Measurements from ENCODE around the gene ZNF423.
"Not testable (repeated sequence)": the region's sequence is repeated elsewhere in the genome, so short reads cannot be mapped to it uniquely, and the experiment has no call there.

ZNF423 gene

DNA sequence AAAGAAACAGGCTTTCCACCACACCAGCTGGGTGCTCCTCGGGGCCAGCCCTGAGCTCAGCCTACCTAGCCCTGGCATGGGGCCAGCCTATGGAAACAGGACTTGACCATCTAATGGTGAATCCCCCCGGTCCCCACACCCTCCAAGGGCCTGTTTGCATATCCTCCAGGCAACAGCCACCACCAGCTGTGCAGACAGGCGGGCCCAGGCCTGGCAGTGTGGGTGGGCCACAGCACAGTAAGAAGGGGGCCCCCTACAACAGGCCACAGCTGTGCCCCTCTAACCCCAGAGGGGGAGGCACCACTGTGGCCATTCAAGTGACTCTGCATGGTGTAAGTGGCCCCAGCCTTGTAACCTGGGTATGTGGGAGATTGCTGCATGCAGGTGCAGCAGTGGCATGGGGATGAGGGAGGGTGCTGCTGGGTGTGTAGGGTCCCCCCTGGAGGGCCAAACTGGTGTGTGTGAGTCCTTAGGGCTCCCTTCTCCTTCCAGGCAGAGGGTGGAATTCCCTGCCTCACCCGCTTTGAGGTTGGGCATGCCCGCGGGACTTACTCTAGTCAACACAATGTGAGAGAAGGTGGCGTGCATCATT lies 334.1 kb downstream of the ZNF423 start:
- no peak for FAIRE-seq

DNA sequence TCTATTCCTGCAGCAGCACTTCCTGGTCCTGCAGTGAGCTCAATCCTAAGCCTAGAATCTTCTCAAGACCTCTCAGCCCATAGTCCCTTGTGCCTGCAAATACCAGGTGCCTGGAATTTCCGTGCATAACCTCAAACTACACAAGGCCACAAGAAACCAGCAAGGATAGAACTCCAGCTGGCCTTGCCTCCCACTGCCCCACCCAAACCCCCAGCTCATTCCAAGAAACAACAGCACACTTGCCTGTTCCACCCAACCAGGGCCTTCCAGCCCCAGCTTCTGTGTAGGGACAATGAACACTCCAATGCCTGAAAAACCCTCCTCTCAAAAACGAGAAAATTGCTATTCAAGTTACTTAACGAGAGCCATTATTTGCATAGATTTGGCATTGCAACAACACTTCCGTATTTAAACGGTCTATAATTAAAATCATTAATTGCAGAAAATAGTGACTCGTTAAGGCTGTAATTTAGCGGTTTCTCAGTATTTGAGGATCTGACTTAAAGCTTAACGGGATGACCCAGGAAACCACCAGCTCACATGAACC lies 335.3 kb downstream of the ZNF423 start:
- FAIRE-seq: no peak

DNA sequence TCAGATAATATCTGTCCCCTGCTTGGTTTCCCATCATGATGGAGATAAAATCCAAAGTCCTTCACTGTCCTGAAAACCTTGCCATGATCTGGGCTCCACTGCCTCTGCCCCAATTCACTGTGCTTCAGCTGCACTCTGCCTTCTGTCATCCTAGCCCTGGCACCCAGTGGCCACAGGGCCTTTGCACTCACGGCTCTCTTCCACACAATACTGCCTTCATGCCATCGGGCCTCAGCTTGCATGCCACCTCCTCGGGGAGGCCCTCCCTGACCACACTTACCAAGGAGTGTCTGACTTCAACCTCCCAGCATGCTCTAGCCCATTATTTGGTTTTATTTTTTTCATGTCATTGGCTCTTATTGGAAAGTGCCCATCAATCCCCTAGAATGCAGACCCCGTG lies 336.2 kb downstream of the ZNF423 start:
- no peak for FAIRE-seq

DNA sequence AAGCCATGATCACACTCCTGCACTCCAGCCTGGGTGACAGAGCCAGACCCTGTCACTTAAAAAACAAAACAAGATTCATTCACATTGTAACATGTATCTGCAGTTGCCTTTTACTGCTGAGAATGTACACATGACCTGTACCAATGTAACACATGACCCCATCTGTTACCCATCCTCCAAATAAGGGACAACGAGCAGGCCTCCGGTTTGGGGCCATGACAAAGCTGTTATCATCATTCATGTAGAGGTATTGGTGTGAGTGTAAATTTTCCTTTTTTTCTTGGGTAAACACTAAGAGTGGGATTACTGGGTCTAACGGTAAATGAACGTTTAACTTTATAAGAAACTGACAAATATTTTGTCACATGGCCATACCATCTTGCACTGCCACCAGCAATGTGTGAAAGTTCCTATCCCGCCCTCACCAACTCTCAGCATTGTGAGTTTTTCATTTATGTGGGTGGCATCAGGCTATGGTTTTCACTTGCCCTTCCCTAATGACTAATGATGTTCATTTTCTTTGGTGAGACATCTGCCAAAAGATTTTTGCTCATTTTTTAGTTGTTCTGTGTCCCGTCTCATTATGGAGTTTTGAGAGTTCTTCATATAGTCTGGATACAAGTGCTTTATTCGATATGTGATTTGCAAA lies 336.8 kb downstream of the ZNF423 start:
- no peak for FAIRE-seq

DNA sequence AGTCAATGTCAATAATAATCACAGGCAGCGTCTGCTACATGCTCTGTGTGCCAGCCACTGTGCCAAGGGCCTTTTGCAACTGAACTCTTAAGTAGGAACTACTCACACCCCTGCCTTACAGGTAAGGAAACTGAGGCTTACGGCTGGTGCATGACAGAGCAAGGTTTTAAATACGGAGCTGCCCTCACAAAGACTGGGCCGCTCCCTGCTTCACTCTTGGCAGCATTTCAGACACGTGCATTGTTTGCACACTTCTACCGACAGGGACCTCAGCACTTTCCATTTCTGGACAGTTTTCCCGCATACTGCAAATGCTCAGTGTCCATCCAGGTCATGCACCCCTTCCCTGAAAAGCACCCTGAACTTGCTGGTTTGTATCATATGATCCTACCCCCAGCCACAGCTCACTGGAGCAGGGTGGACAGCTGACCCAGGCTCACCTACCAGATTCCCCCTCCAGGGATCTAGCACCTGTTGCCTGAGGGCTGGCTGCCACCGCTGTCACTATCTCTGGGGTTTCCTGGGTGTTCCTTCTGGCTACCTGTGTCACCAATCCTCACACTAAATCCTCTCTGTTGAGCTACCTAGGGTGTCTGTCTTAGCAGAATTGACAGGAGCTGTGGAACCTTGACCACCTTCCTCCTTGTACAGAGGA lies 339.4 kb downstream of the ZNF423 start:
- no peak for FAIRE-seq

DNA sequence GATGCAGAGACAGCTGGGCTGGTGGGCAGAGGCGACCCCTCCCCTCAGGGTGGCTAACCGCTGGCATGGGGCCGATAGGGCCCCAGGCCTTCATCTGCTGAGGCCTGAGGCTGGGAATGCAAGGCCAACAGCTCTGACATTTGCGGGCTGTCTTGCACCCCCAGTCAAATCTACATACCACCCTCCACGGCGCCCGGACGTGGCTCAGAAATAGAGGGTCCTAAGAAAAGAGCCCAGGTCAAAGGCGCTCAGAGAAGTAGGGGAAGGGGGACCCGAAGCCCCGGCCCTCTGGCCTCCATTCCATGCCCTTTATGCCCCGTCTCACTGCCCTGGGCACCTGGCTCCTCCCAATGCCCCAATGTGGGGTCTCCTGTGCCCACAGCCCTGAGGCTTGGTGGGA lies 340.1 kb downstream of the ZNF423 start:
- no peak for FAIRE-seq

DNA sequence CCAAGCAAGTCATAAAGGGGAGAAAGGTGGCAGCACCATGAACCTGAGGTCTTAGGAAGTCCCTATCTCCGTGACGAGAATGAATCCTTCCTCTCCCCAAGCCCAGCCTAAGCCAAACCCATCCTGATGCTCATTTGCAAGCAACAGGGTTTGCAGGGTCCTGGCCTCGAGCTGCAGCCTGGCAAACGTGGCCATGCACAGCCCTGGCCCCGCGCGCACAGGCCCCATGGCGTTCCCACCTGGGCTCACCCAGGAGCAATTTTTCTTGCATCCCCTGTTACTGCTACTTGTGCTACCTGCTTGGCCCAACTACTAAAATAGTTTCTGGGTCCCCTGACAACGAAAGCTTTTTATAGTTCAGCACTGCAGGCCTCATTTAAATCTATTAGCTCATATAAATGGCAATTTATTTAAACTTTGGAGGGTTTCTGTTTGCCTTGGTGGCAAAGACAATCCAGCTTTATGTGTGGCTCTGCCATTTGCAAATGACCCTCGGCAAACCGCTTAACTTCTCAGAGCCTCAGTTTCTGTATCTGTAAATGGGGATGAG lies 340.8 kb downstream of the ZNF423 start:
- FAIRE-seq: no peak

DNA sequence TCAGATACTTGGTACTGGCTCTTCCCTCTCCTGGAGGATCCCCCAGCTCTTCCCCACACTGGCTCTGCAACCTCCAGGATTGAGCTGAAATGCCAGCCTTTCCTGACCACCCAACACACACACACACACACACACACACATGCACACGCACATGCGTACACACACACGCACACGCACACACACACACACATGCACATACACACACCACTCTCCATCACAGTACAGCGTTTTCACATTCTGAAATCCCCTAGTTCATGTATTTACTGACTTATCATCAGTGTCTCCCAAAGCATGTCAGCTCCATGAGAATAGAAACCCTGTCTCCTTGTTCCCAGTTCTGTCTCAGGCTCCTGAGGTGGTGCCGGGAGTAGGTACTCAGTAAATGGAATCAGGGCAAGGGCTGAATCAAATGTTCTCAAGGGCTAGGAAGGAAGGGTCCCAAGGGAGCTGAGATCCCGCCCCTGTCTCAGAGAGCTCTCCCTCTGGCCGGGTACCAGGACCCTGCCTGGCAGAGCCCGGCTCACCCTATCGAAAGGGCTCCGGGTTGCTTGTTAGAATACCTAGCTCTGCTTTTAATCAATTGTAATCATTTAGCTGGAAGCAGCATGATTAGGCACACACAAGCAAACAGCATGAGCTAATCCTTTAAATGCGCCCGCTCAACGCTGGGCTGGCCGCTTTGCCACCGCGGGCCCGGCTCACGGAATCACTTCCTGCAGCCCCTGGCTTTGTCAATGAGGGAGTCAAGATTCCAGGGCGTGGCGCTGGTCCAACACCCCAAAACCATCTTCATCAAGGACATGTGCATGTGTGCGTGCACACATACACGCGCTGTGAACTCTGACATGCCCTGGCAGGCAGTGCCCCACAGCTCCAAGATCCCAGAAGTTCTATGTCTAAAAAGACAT lies 341.6 kb downstream of the ZNF423 start:
- FAIRE-seq: no peak

DNA sequence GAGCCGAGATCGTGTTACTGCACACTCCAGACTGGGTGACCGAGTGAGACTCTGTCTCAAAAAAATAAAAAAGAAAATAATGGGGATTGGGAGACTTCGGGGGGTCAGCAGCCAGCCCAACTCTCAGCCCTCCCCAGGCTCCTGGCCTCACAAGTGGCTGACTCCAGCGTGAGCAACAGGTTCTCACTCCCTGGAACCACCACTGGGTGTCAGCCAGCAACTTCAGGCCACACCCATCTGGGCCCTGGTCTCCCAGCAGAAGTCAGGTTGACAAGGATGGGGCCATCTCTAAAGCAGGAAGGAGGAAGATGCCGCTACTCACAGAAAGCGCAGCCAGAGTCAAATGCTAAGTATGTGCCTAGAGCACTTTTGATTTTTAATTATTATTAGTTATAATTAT lies 342.9 kb downstream of the ZNF423 start:
- no peak for FAIRE-seq

DNA sequence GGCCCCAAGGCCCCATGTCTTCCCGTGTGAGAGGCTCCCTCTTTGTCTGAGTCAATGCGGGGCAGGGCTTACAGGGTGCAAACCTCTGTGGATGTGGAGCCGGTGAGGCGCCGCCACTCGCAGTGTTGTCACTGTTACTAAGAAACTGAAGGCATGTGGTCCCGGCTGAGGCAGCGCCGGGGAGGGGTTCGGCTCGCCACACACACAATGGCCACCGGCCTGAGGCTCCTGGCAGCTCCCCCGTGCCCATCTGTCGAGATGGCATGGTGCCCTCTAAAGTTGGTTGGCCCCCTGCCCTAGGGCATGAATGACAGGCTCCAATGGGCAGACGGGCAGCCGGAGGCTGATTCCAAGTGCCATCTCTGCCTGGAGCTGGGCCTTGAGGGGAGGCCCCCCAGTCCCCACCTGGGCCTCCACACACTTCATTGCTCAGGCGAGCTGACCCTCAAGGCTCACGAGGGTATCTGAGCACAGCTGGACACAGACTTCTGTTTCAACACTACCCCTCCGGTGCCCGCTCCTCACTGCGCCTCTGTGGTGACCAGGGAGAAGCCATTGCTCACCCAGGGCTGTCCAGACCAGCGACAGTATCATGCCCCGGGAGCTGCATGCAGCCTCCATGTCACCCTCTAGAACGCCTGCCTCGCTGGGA lies 345.1 kb downstream of the ZNF423 start:
- FAIRE-seq: no peak

DNA sequence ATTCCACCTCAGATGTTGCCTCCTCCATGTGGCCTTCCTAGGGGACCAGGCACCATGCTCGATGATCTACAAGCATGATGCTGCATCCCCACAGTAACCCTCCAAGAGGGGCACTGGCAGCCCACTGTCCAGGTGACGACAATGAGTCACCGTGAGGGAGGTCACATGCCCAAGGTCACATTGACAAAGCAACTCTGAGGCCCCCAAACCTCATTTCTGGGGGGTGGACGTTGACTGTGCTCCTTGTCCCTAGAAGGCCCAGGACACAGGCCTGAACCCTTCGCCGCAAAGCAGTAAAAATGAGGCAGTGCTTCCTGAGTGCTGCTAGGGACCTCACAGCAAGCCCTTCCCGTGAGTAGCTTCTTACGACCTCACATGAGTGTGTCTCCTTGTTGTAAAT lies 345.8 kb downstream of the ZNF423 start:
- FAIRE-seq: no peak

DNA sequence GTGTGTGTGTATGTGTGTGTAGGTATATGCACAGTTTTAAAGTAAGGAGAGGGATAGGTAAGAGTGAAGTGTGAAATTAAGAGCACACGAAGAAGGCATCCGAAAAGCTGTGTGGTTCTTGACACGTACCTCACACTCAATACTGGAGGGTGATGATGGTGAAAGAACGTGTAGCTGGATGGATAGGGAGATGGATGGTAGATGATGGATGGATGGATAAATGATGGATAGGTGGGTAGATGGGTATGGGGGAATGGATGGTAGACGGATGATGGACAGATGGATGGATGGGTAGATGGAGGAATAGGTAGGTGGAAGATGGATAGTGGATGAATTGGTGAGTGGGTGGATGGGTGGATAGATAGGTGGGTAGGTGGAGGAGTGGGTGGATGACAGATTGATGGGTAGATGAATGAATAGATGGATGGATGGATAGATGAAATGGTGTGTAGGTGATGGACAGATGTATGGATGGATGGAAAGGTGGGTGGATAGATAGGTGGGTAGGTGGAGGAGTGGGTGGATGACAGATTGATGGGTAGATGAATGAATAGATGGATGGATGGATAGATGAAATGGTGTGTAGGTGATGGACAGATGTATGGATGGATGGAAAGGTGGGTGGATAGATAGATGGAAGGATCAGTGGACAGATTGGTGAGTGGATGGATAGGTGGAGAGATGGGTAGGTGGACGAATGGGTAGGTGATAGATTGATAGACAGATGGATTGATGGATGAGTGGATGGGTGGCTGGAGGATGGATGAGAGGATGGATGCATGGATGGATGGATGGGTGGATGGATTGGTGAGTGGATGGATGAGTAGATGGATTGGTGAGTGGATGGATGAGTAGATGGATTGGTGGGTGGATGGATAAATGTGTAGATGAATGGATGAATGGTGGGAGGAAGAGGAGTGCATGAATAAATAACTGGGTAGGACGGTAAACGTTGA lies 349.6 kb downstream of the ZNF423 start:
- FAIRE-seq: not testable (repeated sequence)

DNA sequence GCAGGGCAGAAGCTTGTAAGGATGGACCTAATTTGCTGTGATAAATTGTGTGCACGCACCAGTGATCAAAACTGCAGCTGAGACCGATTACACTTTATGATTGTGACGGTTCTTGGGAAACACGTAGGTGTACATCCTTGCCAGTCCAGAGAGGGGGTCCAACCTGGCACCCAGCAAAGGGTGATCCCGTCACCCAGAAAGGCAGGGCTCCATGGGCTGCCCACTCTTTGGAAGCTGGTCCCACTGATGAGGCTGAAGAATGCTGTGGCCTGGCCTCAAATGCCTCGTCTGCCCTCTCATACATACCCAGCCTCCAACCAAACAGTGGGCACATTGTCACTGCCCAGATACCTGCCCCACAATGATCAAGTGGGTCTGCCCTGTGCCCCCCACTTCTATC lies 350.4 kb downstream of the ZNF423 start:
- FAIRE-seq: no peak

DNA sequence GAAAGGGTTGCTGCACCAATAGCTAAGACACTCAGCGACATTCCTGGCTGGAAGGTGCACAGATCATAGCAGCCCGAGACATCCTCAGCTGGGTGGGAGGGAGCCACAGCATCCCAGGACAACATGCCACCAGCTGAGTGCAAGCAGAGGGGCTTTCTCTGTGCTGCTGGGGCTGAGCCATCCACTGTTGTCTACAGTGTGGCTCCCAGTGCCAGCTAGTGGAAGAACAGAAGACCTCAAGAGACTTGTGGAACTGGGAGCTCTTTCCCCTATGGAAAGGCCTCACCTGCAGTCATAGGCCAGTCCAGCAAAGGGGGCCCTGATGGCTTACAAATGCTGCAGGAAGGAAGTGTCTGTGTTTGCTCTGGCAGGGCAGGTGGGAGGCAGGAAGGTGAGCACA lies 351.3 kb downstream of the ZNF423 start:
- no peak for FAIRE-seq

DNA sequence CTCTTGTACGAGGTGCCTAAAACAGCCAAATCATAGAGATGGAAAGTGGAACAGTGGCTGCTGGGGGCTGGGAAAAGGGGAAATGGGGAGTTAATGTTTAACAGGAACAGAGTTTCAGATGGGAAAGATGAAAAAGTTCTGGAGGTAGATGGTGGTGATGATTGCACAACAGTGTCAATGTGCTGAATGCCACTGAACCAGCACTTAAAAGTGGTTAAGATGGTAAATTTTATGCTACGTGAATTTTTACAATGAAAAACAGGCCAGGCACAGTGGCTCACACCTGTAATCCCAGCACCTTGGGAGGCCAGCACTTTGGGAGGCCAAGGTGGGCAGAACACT lies 351.9 kb downstream of the ZNF423 start:
- no peak for FAIRE-seq

DNA sequence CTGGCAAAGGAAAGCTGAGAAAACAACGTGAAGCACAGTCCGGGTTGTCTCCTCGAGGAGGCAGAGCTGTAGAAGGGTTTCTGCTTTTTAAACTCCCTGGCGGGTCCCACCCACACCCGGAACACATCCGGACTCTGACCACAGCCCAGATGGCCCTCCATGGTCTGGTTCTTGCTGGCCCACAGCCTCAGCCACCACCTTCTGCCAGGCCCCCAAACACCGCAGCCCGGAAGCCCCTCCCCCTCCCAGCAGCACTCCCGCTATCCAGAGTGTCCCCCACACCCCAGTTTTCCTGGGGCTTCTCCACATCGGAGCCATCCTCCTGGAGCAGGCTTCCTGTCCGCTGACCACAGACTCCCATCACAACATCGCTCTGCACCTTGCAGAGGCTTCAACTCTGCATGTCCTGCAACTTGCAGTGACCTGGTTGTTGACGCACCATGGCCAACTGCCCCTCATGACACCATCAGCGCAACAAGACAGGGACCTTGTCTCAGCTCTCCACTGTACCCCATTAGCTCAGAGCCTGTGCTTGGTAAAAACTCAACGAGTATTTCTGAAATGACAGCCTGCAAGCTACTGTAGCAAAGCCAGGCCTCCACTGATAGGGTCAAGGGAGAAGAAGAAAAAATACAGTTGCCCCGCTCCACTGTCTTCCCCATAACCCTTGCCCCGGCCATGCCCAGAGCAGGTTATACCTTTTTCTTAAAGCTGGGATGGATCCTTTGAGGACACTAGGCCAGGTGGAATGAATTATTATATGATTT lies 352.5 kb downstream of the ZNF423 start:
- no peak for FAIRE-seq

DNA sequence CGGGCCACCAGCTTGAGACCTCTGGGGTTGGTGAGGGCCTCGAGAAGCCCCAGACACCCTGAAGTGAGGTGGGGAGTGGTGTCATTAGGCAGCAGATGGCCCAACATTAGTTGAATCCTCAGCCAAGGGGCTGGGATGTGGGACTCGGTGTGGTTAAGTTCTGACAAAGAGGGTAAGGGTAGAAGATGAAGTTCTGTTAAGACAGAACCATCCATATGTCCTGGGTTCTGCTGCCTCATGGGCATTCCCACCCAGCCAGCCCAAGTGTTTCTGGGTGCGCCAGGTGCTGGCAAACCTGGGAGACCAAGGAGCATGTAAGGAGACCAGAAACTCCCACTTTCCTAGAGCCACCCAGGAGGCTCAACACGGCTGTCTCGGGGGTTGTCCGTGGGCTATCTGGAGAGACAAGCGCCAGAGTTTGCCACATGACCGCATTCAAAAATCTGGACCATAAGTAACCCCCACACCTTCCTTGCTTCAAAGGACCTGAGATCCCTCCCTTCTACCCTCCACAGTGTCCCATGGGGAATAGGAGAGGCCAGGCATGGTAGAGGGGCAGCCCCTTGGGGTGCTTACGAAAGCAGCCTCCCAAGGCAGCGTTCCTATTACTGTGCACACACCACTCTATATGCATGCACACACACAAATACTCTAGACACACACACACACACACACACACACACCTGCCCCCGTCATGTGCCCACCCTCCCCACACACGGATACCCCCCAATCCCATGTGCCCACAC lies 353.6 kb downstream of the ZNF423 start:
- no peak for FAIRE-seq

DNA sequence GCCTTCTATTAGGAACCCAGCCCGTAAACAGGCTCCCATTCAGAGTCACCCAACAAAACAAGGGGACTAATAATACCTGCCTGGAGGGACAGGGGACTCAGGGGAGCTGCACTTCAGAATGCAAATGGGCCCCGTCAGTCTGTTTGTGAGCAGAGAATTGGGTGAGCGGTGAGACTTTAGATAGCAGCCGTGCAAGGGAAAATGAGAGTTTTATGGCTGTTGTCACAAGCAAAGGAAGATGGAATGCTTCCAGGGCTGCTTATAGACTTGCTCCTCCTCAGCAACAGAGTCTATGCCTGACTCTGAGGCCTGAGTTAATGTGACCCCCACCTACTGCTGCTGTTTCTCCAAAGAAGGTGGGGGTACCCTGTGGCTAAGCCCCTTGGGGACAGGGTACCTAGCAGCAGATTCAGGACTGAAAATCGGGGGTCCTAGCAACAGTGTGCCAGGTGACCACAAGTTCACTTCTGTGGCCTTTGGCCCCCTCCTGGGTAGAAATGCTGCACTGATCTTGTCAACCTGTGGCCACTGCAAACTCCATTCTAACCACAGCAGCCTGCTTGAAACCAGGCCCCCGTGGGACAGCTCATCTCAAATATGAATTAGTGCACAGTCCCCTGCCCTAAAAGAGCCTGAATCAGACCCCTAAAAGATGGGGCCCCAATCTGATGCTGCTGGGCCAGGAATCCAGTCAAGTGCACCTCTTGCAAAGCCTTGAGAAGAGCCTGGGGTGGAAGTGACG lies 355.9 kb downstream of the ZNF423 start:
- no peak for FAIRE-seq

DNA sequence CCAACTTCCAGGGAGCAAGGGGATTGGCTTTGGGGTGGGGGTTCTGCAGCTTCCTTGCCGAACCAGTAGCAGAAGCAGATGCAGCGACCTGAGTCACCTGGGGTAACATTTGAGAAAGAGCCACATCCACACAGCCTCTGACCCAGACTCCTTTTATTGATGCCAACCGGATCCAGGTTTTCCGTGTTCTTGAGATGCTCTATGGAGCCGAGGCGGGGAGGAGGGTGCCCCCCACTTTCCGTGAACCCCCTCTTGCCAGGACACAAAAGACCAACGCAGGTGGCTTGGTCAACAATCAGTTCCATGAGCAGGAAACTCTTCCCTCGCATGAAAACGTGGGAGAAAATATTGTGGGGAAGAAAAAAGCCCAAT lies 356.5 kb downstream of the ZNF423 start:
- no peak for FAIRE-seq
